K562 (cell line): ENCODE data around the gene PRKAR1B. TPM values are rescaled to one million over a fixed set of nuclear protein-coding genes. Genes with fewer than 3 reads are reported as not detected.

Experiments
- ATAC-seq: fragments of 200-7000 bp; cut with Tn5 transposase; 3 replicates; pipeline ENCODE4 v1.9.1; 2020; ENCODE audit warnings: moderate library complexity
- BruUV-seq: library from RNA; stranded (reverse); fragments of 400-500 nt; replicated peaks from 2 replicates; lab custom pipeline; 2021; lab: Mats Ljungman, UMichigan
- CTCF ChIA-PET: fragments of 300-600 bp; formaldehyde crosslinking; extraction: SDS; loops from one replicate; lab custom pipeline; 2021; ENCODE audit warnings: low intra/inter-chr PET ratio; lab: Yijun Ruan, JAX
- POLR2A ChIA-PET: fragments of 300-600, 350-650 bp; sonication (Branson Sonifier 250); formaldehyde crosslinking; extraction: SDS; loops from one replicate; lab custom pipeline; 2021; ENCODE audit warnings: antibody characterized with exemption, inconsistent platforms; lab: Yijun Ruan, JAX
- DNase-seq, 4 experiments: peaks; one replicate each; pipeline versions ENCODE4 v3.0.0 to v3.0.0-alpha.2; 2011 to 2018; ENCODE audit warnings: low spot score in 3 of 4, mixed read lengths in 3 of 4; ENCODE audit errors: extremely low read depth in 1 of 4
- FAIRE-seq: peaks from 2 replicates; lab custom pipeline; 2011; peaks lifted over from hg19 to GRCh38; lab: Jason Lieb, UNC
- H2AFZ ChIP-seq: 2 replicates; pipeline ENCODE4 v1.6.0; 2011; ENCODE audit warnings: low read depth, low read length, control low read depth, inconsistent platforms
- H3K27ac ChIP-seq: fragments of 200-600 bp; 3 replicates; pipeline ENCODE4 v1.8.0; 2011; ENCODE audit warnings: low read depth, mild to moderate bottlenecking, control low read depth, inconsistent platforms, low read length, moderate library complexity, mixed read lengths; ENCODE audit errors: extremely low read depth
- H3K27me3 ChIP-seq, 2 experiments: fragments of 300-600 bp in 1 of 2; 2 replicates in 1 of 2; 3 replicates in 1 of 2; pipeline versions ENCODE4 v1.6.0 to v1.8.0; 2011; ENCODE audit warnings: inconsistent platforms in 2 of 2, low read length in 2 of 2, mild to moderate bottlenecking in 1 of 2, mixed read lengths in 1 of 2, moderate library complexity in 1 of 2; ENCODE audit not compliant: control insufficient read depth in 2 of 2, insufficient read depth in 2 of 2
- H3K36me3 ChIP-seq: fragments of 300-600 bp; 3 replicates; pipeline ENCODE4 v1.8.0; 2011; ENCODE audit warnings: mild to moderate bottlenecking, low read length, inconsistent platforms; ENCODE audit not compliant: control insufficient read depth, insufficient read depth
- H3K4me1 ChIP-seq, 2 experiments: fragments of 200-600 bp in 1 of 2; replicated peaks in 1 of 2; 2 replicates in 1 of 2; 3 replicates in 1 of 2; pipeline versions ENCODE4 v1.5.1 to v1.8.0; 2011; ENCODE audit warnings: inconsistent platforms in 2 of 2, low read length in 2 of 2, mild to moderate bottlenecking in 1 of 2, mixed read lengths in 1 of 2, moderate library complexity in 1 of 2; ENCODE audit not compliant: control insufficient read depth in 2 of 2, insufficient read depth in 2 of 2
- H3K4me2 ChIP-seq: 2 replicates; pipeline ENCODE4 v1.6.1; 2011; ENCODE audit warnings: low read length, control low read depth, inconsistent platforms, mixed read lengths; ENCODE audit not compliant: insufficient read depth
- H3K4me3 ChIP-seq: fragments of 200-600 bp; sonication (generic), shearing (Covaris generic); 2 replicates; pipeline ENCODE4 v1.5.1; 2016; ENCODE audit warnings: control low read depth, inconsistent platforms
- H3K79me2 ChIP-seq: fragments of 200-600 bp; 3 replicates; pipeline ENCODE4 v1.8.0; 2011; ENCODE audit warnings: low read length, inconsistent platforms; ENCODE audit not compliant: control insufficient read depth, insufficient read depth
- H3K9ac ChIP-seq, 2 experiments: 2 replicates each; pipeline versions ENCODE4 v1.6.0 to v1.6.1; 2011; ENCODE audit warnings: low read depth in 2 of 2, low read length in 2 of 2, control low read depth in 1 of 2, inconsistent platforms in 1 of 2, mild to moderate bottlenecking in 1 of 2, mixed read lengths in 1 of 2; ENCODE audit not compliant: insufficient read depth in 1 of 2
- H3K9me1 ChIP-seq: one replicate; pipeline ENCODE4 v1.6.0; 2011; ENCODE audit warnings: inconsistent platforms, mild to moderate bottlenecking, low read length, moderate library complexity; ENCODE audit not compliant: control insufficient read depth, insufficient read depth
- H3K9me3 ChIP-seq: replicated peaks from 2 replicates; pipeline ENCODE4 v1.5.1; 2011; ENCODE audit warnings: low read depth, low read length, inconsistent platforms; ENCODE audit not compliant: control insufficient read depth, insufficient read depth
- H4K20me1 ChIP-seq: replicated peaks from 2 replicates; pipeline ENCODE4 v1.6.1; 2011; ENCODE audit warnings: low read length, inconsistent platforms, mixed read lengths; ENCODE audit not compliant: control insufficient read depth, insufficient read depth
- ATF1 ChIP-seq, 2 experiments: fragments of 450-650 bp in 1 of 2; IDR thresholded peaks; 2 replicates each; pipeline ENCODE4 v1.6.1; 2016; ENCODE audit warnings: missing compliant biosample characterization in 1 of 2, missing genetic modification characterization in 1 of 2
- ATF7 ChIP-seq: fragments of 450-650 bp; IDR thresholded peaks from 2 replicates; pipeline ENCODE4 v1.7.1; 2014; ENCODE audit warnings: mild to moderate bottlenecking, moderate library complexity
- ELF4 ChIP-seq: fragments of 450-650 bp; formaldehyde crosslinking; IDR thresholded peaks from 2 replicates; pipeline ENCODE4 v1.4.0; 2022; ENCODE audit warnings: missing genetic modification characterization
- ETV1 ChIP-seq: fragments of 450-650 bp; conservative IDR thresholded peaks from 2 replicates; pipeline ENCODE4 v1.6.1; 2016; ENCODE audit warnings: missing genetic modification characterization, control low read depth, low read depth, missing compliant biosample characterization
- FOXP1 ChIP-seq: sonication (generic); formaldehyde crosslinking; IDR thresholded peaks from 2 replicates; pipeline ENCODE4 v1.8.0; 2022; ENCODE audit warnings: mild to moderate bottlenecking, missing genetic modification reagents
- MTA1 ChIP-seq: fragments of 450-650 bp; IDR thresholded peaks from 2 replicates; pipeline ENCODE4 v1.6.1; 2017; ENCODE audit warnings: borderline replicate concordance
- POLR2B ChIP-seq: fragments of 450-650 bp; IDR thresholded peaks from 2 replicates; pipeline ENCODE4 v1.6.1; 2018; ENCODE audit warnings: low read depth; ENCODE audit not compliant: partially characterized antibody
- RAD21 ChIP-seq, 2 experiments: fragments of 250-450 bp in 1 of 2; fragments of 450-650 bp in 1 of 2; sonication (Bioruptor Pico) in 1 of 2; formaldehyde crosslinking in 1 of 2; IDR thresholded peaks in 1 of 2; conservative IDR thresholded peaks in 1 of 2; 2 replicates each; pipeline versions ENCODE4 v1.4.0 to v1.8.0; 2020 to 2022; ENCODE audit warnings: mild to moderate bottlenecking in 2 of 2, moderate library complexity in 1 of 2
- SMC3 ChIP-seq: conservative IDR thresholded peaks from 2 replicates; pipeline ENCODE4 v1.6.1; 2011; ENCODE audit warnings: low read depth, low read length, improper control_type of control experiment; ENCODE audit not compliant: insufficient read depth
- STAT6 ChIP-seq: sonication (generic); formaldehyde crosslinking; IDR thresholded peaks from 2 replicates; pipeline ENCODE4 v1.8.1; 2023; ENCODE audit warnings: mild to moderate bottlenecking, missing genetic modification reagents
- TAL1 ChIP-seq: fragments of 450-650 bp; IDR thresholded peaks from 2 replicates; pipeline ENCODE4 v1.6.1; 2016; ENCODE audit warnings: mild to moderate bottlenecking
- TCF7 ChIP-seq: sonication (generic); IDR thresholded peaks from 2 replicates; pipeline ENCODE4 v1.6.1; 2016; ENCODE audit warnings: antibody characterized with exemption, borderline replicate concordance
- ZNF347 ChIP-seq: fragments of 450-650 bp; formaldehyde crosslinking; IDR thresholded peaks from 2 replicates; pipeline ENCODE4 v1.4.0; 2020; ENCODE audit warnings: low read depth, mild to moderate bottlenecking, moderate library complexity
- ZNF561 ChIP-seq: fragments of 450-650 bp; formaldehyde crosslinking; conservative IDR thresholded peaks from 2 replicates; pipeline ENCODE4 v1.4.0; 2020; ENCODE audit warnings: mild to moderate bottlenecking, moderate library complexity
- ZSCAN29 ChIP-seq: fragments of 450-650 bp; IDR thresholded peaks from 2 replicates; pipeline ENCODE4 v1.6.1; 2017
- WGBS: fragments of 100-300 bp; shearing (Covaris generic); methylation state at CpG from one replicate; pipeline ENCODE4 v1.1.6; 2016; ENCODE audit warnings: low coverage, mixed read lengths; ENCODE audit not compliant: insufficient coverage; ENCODE audit errors: missing lambda C conversion rate; 5-methylcytosine and 5-hydroxymethylcytosine counted together
- in situ Hi-C: fragments of 300-500 bp; cut with MboI; formaldehyde crosslinking; loops from 4 replicates; pipeline ENCODE4 v1.15.0; 2018; ENCODE audit warnings: inconsistent platforms, mixed read lengths
- intact Hi-C: fragments of 100-400 bp; cut with micrococcal nuclease; formaldehyde crosslinking; loops from 2 replicates; pipeline ENCODE4 v1.14.2; 2022
- polyA plus RNA-seq, 8 experiments: library from polyadenylated mRNA; depleted of rRNA in 4 of 8; stranded (reverse) in 5 of 8; unstranded in 3 of 8; fragments of >200 nt; fragmentation: Nextera tagmentation in 2 of 8; fragmentation: Illumina TruSeq in 1 of 8; extraction: Ambion mirVana in 2 of 8; extraction: Trizol in 1 of 8; gene quantifications; 2 replicates each; pipeline versions ENCODE4 v1.2.1 to v1.2.3, GENCODE V29; 2011 to 2014; ENCODE audit warnings: inconsistent platforms in 1 of 8, missing spikeins in 1 of 8
- total RNA-seq, 7 experiments: library from RNA; depleted of rRNA in 6 of 7; stranded (reverse); fragments of >200 nt in 6 of 7; fragmentation: Illumina TruSeq in 2 of 7; extraction: Trizol in 2 of 7; gene quantifications; 2 replicates each; pipeline versions ENCODE4 v1.2.1 to v1.2.3, GENCODE V29; 2011 to 2021; ENCODE audit warnings: low replicate concordance in 1 of 7

The PRKAR1B gene
- total and polyA plus RNA-seq, 9 of the 15 experiments (the other 6 are each of a cell fraction or from before 2014, with no cell fraction given): 0.99 to 30.5 (median 12.7) TPM

- Histone ChIP-seq H3K27me3 (no peaks in the 10 kb centered on the region), H3K36me3 (peaks cover 16% of the 10 kb centered on the region; the same call in 2 of the 3 replicates), H3K9me1 (no peaks in the 10 kb centered on the region), H3K4me2 (no peak overlapping the region), H3K9ac (no peak overlapping the region), H3K27ac (no peak overlapping the region), H3K4me1 (peaks cover 0 to 9% of the 10 kb centered on the region in 2 experiments; a peak in 1 of 5 replicates), H3K4me3 (no peak overlapping the region), H4K20me1 (no peaks in the 10 kb centered on the region), H3K9me3 (peaks cover 2% of the 10 kb centered on the region; the same call in 1 of the 2 replicates)
- CTCF ChIA-PET: no interaction called here
- DNase-seq (no peak), FAIRE-seq (no peak)
- no TSS peak for BruUV-seq
- intact Hi-C loops: no loop called here
- TF ChIP-seq TAL1 (no peak), SMC3 (no peak), POLR2B (no peak), ZSCAN29 (no peak), ETV1 (tag) (no peak), TCF7 (no peak), MTA1 (no peak), ZNF561 (CRISPR knock-in tag) (no peak), FOXP1 (no peak), ELF4 (CRISPR knock-in tag) (no peak), STAT6 (CRISPR knock-in tag) (no peak), RAD21 (CRISPR knock-in tag; conservative IDR thresholded peaks at IDR 0.05 in 1 of 2, IDR thresholded peaks at IDR 0.05 in 1 of 2) (no peak), ZNF347 (CRISPR knock-in tag) (no peak), ATF1 (CRISPR knock-in tag; IDR thresholded peaks at IDR 0.05) (no peak), ATF1 (tag; IDR thresholded peaks at IDR 0.05) (no peak), ATF7 (no peak)
- TF ChIP-seq, all 486 proteins: peak for 0
- WGBS: 91% methylated on average over 13 of the region's 16 CpGs
- H2AFZ ChIP-seq: no peak overlapping the region
- POLR2A ChIA-PET: no interaction called here
- ATAC-seq: no peak
- H3K79me2 ChIP-seq: no peaks in the 10 kb centered on the region
- in situ Hi-C loops: no loop called here
Measured at GRCh38 chr7:713488-714230, 13.4 kb downstream of the PRKAR1B start.
